DMS53 (cell line): ENCODE data around the gene TSPO2.

Experiments used
- DNase-seq: peaks from one replicate; lab custom pipeline; 2025; lab: John Stamatoyannopoulos, UW

Gene TSPO2

GRCh38 chr6:41027799-41028560, 14.3 kb upstream of the TSPO2 start:
- peak; percentile 87 for DNase-seq

- peak; percentile 42 for DNase-seq
Measured at GRCh38 chr6:41028561-41029412, 13.5 kb upstream of the TSPO2 start.

- no peak for DNase-seq
Measured at GRCh38 chr6:41032830-41033229, 9.4 kb upstream of the TSPO2 start.

GRCh38 chr6:41033776-41034175, 8.5 kb upstream of the TSPO2 start:
- no peak for DNase-seq

- DNase-seq: peak; percentile 23
Measured at GRCh38 chr6:41036186-41036585, 6.1 kb upstream of the TSPO2 start.

- DNase-seq: no peak
Measured at GRCh38 chr6:41036601-41037000, 5.7 kb upstream of the TSPO2 start.

GRCh38 chr6:41037107-41037900, 5.0 kb upstream of the TSPO2 start:
- no peak for DNase-seq

GRCh38 chr6:41038205-41038604, 4.1 kb upstream of the TSPO2 start:
- DNase-seq: no peak

GRCh38 chr6:41039060-41039998, 2.9 kb upstream of the TSPO2 start, which contains the start of gene UNC5CL:
UNC5CL (minus strand) TSS chr6:41039221; CDS start chr6:41035074, 4,147 bp downstream.
- peak; percentile 87 for DNase-seq

- peak; percentile 97 for DNase-seq
Measured at GRCh38 chr6:41040101-41040939, 1.9 kb upstream of the TSPO2 start.

- DNase-seq: no peak
Measured at GRCh38 chr6:41040940-41041536, 1.2 kb upstream of the TSPO2 start.

GRCh38 chr6:41043151-41043550, 884 bp downstream of the TSPO2 start:
- no peak for DNase-seq

GRCh38 chr6:41045664-41046063, 3.4 kb downstream of the TSPO2 start:
- DNase-seq: no peak

- no peak for DNase-seq
Measured at GRCh38 chr6:41046084-41046483, 3.8 kb downstream of the TSPO2 start.

GRCh38 chr6:41047306-41047705, 5.0 kb downstream of the TSPO2 start:
- no peak for DNase-seq

- DNase-seq: no peak
Measured at GRCh38 chr6:41047745-41048732, 5.8 kb downstream of the TSPO2 start.

- no peak for DNase-seq
Measured at GRCh38 chr6:41049521-41049920, 7.3 kb downstream of the TSPO2 start.

GRCh38 chr6:41049955-41050354, 7.7 kb downstream of the TSPO2 start:
- no peak for DNase-seq

GRCh38 chr6:41050536-41050935, 8.3 kb downstream of the TSPO2 start:
- DNase-seq: no peak
